ENCODE data around the gene LRRC49.

The LRRC49 gene

DNA sequence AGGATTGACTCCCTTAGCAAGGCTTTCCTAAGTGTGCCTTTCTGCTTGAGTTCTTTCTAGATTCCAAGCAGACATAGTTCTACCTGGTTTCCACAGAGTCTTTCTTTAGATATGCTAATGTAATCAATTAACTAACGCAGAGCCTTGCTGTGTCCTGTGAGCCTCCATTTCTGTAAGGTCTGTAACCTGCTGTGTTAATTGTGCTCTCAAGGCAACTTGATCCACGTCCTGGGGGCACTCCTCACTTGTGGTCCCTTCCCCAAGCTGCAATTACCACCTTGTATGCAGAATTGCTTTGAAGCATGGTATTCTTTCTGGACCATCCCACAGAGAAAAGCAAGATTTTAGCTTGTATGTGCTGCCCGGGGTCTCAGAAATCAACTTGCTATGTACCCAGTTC lies 193.2 kb downstream of the LRRC49 start:
- no peaks in the 10 kb centered on the region for H3K36me3 ChIP-seq (ENCODE audit: low read depth)
- H3K9me3 ChIP-seq (ENCODE audit: severe bottlenecking): peaks cover 3% of the 10 kb centered on the region
- H3K27me3 ChIP-seq (ENCODE audit: insufficient read depth, poor library complexity, severe bottlenecking): no peaks in the 10 kb centered on the region
- no peak overlapping the region for H3K27ac ChIP-seq (ENCODE audit: poor library complexity, severe bottlenecking)
- H3K4me3 ChIP-seq (ENCODE audit: severe bottlenecking): no peak overlapping the region
- DNase-seq (ENCODE audit: low spot score) (no peak), ATAC-seq (ENCODE audit: low read depth) (no peak)
- peaks cover 4% of the 10 kb centered on the region for H3K4me1 ChIP-seq (ENCODE audit: insufficient read depth, poor library complexity, severe bottlenecking)
- TF ChIP-seq, protein P1, sequence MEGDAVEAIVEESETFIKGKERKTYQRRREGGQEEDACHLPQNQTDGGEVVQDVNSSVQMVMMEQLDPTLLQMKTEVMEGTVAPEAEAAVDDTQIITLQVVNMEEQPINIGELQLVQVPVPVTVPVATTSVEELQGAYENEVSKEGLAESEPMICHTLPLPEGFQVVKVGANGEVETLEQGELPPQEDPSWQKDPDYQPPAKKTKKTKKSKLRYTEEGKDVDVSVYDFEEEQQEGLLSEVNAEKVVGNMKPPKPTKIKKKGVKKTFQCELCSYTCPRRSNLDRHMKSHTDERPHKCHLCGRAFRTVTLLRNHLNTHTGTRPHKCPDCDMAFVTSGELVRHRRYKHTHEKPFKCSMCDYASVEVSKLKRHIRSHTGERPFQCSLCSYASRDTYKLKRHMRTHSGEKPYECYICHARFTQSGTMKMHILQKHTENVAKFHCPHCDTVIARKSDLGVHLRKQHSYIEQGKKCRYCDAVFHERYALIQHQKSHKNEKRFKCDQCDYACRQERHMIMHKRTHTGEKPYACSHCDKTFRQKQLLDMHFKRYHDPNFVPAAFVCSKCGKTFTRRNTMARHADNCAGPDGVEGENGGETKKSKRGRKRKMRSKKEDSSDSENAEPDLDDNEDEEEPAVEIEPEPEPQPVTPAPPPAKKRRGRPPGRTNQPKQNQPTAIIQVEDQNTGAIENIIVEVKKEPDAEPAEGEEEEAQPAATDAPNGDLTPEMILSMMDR (IDR thresholded peaks at IDR 0.05; ENCODE audit: poor library complexity, severe bottlenecking): no peak

DNA sequence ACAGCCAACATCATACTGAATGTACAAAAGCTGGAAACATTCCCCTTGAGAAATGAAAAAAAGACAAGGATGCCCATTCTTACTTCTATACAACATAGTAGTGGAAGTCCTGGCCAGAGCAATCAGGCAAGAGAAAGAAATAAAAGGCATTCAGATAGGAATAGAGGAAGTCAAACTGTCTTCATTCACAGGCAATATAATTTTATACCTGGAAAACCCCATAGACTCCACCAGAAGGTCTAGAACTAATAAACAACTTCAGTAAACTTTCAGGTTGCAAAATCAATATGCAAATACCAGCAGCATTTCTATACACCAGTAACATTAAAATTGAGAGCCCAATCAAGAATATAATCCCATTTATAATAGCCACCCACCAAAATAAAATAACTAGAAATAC lies 195.5 kb downstream of the LRRC49 start:
- Histone ChIP-seq H3K27ac (ENCODE audit: poor library complexity, severe bottlenecking) (no peak overlapping the region), H3K4me1 (ENCODE audit: insufficient read depth, poor library complexity, severe bottlenecking) (peaks cover 5% of the 10 kb centered on the region), H3K9me3 (ENCODE audit: severe bottlenecking) (peaks cover 3% of the 10 kb centered on the region), H3K27me3 (ENCODE audit: insufficient read depth, poor library complexity, severe bottlenecking) (no peaks in the 10 kb centered on the region), H3K36me3 (ENCODE audit: low read depth) (no peaks in the 10 kb centered on the region), H3K4me3 (ENCODE audit: severe bottlenecking) (no peak overlapping the region)
- TF ChIP-seq, protein P1 (IDR thresholded peaks at IDR 0.05; ENCODE audit: poor library complexity, severe bottlenecking): no peak
- ATAC-seq (ENCODE audit: low read depth): no peak
- DNase-seq (ENCODE audit: low spot score): no peak

DNA sequence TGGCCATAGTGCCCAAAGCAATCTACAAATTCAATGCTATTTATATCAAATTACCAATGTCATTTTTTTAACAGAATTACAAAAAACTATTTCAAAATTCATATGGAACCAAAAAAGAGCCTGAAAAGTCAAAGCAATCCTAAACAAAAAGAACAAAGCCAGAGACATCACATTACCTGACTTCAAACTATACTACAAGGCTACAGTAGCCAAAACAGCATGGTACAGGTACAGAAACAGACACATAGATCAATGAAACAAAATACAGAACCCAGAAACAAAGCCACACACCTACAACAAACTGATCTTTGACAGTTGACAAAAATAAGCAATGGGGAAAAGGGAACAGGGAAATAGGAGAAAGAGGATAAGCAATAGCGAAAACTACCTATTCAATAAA lies 196.1 kb downstream of the LRRC49 start:
- no peak overlapping the region for H3K27ac ChIP-seq (ENCODE audit: poor library complexity, severe bottlenecking)
- H3K4me3 ChIP-seq (ENCODE audit: severe bottlenecking): no peak overlapping the region
- TF ChIP-seq, protein P1 (IDR thresholded peaks at IDR 0.05; ENCODE audit: poor library complexity, severe bottlenecking): no peak
- H3K27me3 ChIP-seq (ENCODE audit: insufficient read depth, poor library complexity, severe bottlenecking): no peaks in the 10 kb centered on the region
- H3K4me1 ChIP-seq (ENCODE audit: insufficient read depth, poor library complexity, severe bottlenecking): peaks cover 11% of the 10 kb centered on the region
- ATAC-seq (ENCODE audit: low read depth) (no peak), DNase-seq (ENCODE audit: low spot score) (no peak)
- H3K9me3 ChIP-seq (ENCODE audit: severe bottlenecking): peaks cover 3% of the 10 kb centered on the region
- no peaks in the 10 kb centered on the region for H3K36me3 ChIP-seq (ENCODE audit: low read depth)

DNA sequence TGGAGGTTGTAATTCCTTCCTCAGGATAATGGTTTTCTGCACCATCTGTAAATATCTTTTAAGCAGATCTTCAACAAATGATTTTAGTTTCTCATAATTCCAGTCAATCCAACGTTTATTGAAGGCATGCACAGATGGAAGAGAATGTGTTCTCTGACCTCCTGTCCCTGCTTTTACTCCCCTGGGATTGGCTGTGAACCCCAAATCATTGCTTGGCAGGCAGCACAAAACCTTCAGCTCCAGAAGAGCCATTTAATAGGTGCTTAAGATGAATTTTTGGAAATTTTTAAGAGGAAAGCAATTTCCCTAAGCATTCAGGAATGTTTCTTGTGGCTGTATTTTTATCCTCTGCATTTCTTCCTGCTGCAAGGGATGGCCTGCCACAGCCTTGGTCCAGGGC lies 197.2 kb downstream of the LRRC49 start:
- no peak for ATAC-seq (ENCODE audit: low read depth)
- Histone ChIP-seq H3K27ac (ENCODE audit: poor library complexity, severe bottlenecking) (no peak overlapping the region), H3K36me3 (ENCODE audit: low read depth) (no peaks in the 10 kb centered on the region), H3K27me3 (ENCODE audit: insufficient read depth, poor library complexity, severe bottlenecking) (no peaks in the 10 kb centered on the region), H3K4me3 (ENCODE audit: severe bottlenecking) (no peak overlapping the region), H3K4me1 (ENCODE audit: insufficient read depth, poor library complexity, severe bottlenecking) (peaks cover 19% of the 10 kb centered on the region), H3K9me3 (ENCODE audit: severe bottlenecking) (peaks cover 3% of the 10 kb centered on the region)
- no peak for DNase-seq (ENCODE audit: low spot score)
- TF ChIP-seq, protein P1 (IDR thresholded peaks at IDR 0.05; ENCODE audit: poor library complexity, severe bottlenecking): no peak

DNA sequence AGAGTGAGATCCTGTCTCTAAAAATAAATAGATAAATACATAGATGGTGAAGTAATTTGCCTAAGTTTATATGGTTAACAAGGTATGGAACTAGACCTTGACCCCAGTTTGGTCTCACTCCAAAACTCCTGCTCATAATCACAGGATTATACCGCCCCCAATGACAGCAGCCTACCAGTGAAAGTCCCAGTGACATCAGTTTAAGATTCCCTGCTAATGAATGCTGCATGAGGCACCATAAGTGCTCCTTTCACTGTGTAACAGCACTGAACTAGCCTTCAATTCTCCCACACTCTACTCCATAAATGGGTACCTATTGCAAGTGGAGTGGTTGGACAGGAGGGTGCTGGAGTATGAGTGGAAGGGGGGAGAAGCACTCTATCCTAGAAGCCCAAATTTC lies 199.0 kb downstream of the LRRC49 start:
- Histone ChIP-seq H3K4me1 (ENCODE audit: insufficient read depth, poor library complexity, severe bottlenecking) (peaks cover 23% of the 10 kb centered on the region), H3K4me3 (ENCODE audit: severe bottlenecking) (no peak overlapping the region), H3K36me3 (ENCODE audit: low read depth) (no peaks in the 10 kb centered on the region), H3K27me3 (ENCODE audit: insufficient read depth, poor library complexity, severe bottlenecking) (no peaks in the 10 kb centered on the region), H3K9me3 (ENCODE audit: severe bottlenecking) (peaks cover 3% of the 10 kb centered on the region), H3K27ac (ENCODE audit: poor library complexity, severe bottlenecking) (peak overlapping the region; percentile 92)
- ATAC-seq (ENCODE audit: low read depth) (no peak), DNase-seq (ENCODE audit: low spot score) (no peak)
- TF ChIP-seq, protein P1 (IDR thresholded peaks at IDR 0.05; ENCODE audit: poor library complexity, severe bottlenecking): no peak

Data from RWPE2 (cell line).